Left hindlimb (tissue), 1 donor: ENCODE results near the gene ZDHHC17.
"Not testable (repeated sequence)": the region's sequence is repeated elsewhere in the genome, so short reads cannot be mapped to it uniquely, and the experiment has no call there.

Experiments used
- DNase-seq: peaks from one replicate; pipeline ENCODE4 v3.0.0-alpha.2; 2018

Gene ZDHHC17

GRCh38 chr12:76763746-76764675, at the start of gene ZDHHC17:
Gene ZDHHC17, plus strand, starts transcription at chr12:76764115. Its CDS starts 122 bp downstream, at chr12:76764237.
- peak; percentile 98 for DNase-seq

- DNase-seq, result no peak
These were observed 49.5 kb upstream of the ZDHHC17 start for GRCh38 chr12:76714415-76714814.

- no peak for DNase-seq
These were observed 49.1 kb upstream of the ZDHHC17 start for GRCh38 chr12:76714861-76715260.

GRCh38 chr12:76715332-76715731, 48.6 kb upstream of the ZDHHC17 start:
- DNase-seq, result no peak

- no peak for DNase-seq
These were observed 46.6 kb upstream of the ZDHHC17 start for GRCh38 chr12:76717314-76717713.

- no peak for DNase-seq
These were observed 44.5 kb upstream of the ZDHHC17 start for GRCh38 chr12:76719171-76720041.

- DNase-seq, result no peak
These were observed 43.8 kb upstream of the ZDHHC17 start for GRCh38 chr12:76720068-76720467.

GRCh38 chr12:76726626-76727025, 37.3 kb upstream of the ZDHHC17 start:
- DNase-seq, result no peak

- DNase-seq, result not testable (repeated sequence)
These were observed 31.7 kb upstream of the ZDHHC17 start for GRCh38 chr12:76732188-76732587.

- DNase-seq, result not testable (repeated sequence)
These were observed 26.2 kb upstream of the ZDHHC17 start for GRCh38 chr12:76737689-76738088.

- no peak for DNase-seq
These were observed 24.9 kb upstream of the ZDHHC17 start for GRCh38 chr12:76738824-76739579.

- DNase-seq, result no peak
These were observed 24.0 kb upstream of the ZDHHC17 start for GRCh38 chr12:76739896-76740295.

- no peak for DNase-seq
These were observed 23.4 kb upstream of the ZDHHC17 start for GRCh38 chr12:76740501-76740900.

- DNase-seq, result no peak
These were observed 18.6 kb upstream of the ZDHHC17 start for GRCh38 chr12:76745343-76745742.

- no peak for DNase-seq
These were observed 17.4 kb upstream of the ZDHHC17 start for GRCh38 chr12:76746516-76746915.

GRCh38 chr12:76747245-76747644, 16.7 kb upstream of the ZDHHC17 start:
- no peak for DNase-seq

- DNase-seq, result no peak
These were observed 8.0 kb upstream of the ZDHHC17 start for GRCh38 chr12:76755829-76756379.

GRCh38 chr12:76757694-76758093, 6.2 kb upstream of the ZDHHC17 start:
- DNase-seq, result no peak

- no peak for DNase-seq
These were observed 1.3 kb upstream of the ZDHHC17 start for GRCh38 chr12:76762601-76762980.

GRCh38 chr12:76764856-76765255, 941 bp downstream of the ZDHHC17 start:
- DNase-seq, result no peak

GRCh38 chr12:76765598-76765997, 1.7 kb downstream of the ZDHHC17 start:
- DNase-seq, result no peak

GRCh38 chr12:76766161-76766560, 2.2 kb downstream of the ZDHHC17 start:
- no peak for DNase-seq

- no peak for DNase-seq
These were observed 4.7 kb downstream of the ZDHHC17 start for GRCh38 chr12:76768576-76768975.
